GM19372 (cell line): ENCODE data around the gene CLCA1.
A peak's percentile ranks its signal among the peaks of the same experiment; 100 is the strongest.

Source experiments
- ATAC-seq: cut with Tn5 transposase; IDR thresholded peaks from one replicate; pipeline ENCODE4 v1.9.1; 2021; ENCODE audit warnings: mild to moderate bottlenecking, low read depth, moderate library complexity; ENCODE audit not compliant: unreplicated experiment

Gene CLCA1, protein sequence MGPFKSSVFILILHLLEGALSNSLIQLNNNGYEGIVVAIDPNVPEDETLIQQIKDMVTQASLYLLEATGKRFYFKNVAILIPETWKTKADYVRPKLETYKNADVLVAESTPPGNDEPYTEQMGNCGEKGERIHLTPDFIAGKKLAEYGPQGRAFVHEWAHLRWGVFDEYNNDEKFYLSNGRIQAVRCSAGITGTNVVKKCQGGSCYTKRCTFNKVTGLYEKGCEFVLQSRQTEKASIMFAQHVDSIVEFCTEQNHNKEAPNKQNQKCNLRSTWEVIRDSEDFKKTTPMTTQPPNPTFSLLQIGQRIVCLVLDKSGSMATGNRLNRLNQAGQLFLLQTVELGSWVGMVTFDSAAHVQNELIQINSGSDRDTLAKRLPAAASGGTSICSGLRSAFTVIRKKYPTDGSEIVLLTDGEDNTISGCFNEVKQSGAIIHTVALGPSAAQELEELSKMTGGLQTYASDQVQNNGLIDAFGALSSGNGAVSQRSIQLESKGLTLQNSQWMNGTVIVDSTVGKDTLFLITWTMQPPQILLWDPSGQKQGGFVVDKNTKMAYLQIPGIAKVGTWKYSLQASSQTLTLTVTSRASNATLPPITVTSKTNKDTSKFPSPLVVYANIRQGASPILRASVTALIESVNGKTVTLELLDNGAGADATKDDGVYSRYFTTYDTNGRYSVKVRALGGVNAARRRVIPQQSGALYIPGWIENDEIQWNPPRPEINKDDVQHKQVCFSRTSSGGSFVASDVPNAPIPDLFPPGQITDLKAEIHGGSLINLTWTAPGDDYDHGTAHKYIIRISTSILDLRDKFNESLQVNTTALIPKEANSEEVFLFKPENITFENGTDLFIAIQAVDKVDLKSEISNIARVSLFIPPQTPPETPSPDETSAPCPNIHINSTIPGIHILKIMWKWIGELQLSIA

DNA sequence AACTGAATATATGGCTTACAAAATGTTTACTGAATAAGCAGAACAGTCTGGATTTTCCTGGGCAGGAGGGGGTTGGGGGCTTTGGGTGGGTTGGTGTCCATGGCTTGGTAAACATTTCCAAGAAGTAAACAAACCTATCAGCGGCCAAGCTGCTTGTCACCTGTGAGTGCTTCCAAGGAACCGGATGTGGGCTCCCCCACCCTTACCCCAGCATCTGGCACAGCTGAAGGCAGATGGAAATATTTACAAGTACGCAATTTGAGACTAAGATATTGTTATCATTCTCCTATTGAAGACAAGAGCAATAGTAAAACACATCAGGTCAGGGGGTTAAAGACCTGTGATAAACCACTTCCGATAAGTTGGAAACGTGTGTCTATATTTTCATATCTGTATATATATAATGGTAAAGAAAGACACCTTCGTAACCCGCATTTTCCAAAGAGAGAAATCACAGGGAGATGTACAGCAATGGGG, at the start of gene CLCA1:
Gene CLCA1, plus strand, starts transcription at position 427 of the 477 bp plus-strand sequence. Its CDS starts 45 bp downstream, at position 472.
- no peak for ATAC-seq

GRCh38 chr1:86419277-86419903, 49.3 kb upstream of the CLCA1 start:
- peak; percentile 92 for ATAC-seq

DNA sequence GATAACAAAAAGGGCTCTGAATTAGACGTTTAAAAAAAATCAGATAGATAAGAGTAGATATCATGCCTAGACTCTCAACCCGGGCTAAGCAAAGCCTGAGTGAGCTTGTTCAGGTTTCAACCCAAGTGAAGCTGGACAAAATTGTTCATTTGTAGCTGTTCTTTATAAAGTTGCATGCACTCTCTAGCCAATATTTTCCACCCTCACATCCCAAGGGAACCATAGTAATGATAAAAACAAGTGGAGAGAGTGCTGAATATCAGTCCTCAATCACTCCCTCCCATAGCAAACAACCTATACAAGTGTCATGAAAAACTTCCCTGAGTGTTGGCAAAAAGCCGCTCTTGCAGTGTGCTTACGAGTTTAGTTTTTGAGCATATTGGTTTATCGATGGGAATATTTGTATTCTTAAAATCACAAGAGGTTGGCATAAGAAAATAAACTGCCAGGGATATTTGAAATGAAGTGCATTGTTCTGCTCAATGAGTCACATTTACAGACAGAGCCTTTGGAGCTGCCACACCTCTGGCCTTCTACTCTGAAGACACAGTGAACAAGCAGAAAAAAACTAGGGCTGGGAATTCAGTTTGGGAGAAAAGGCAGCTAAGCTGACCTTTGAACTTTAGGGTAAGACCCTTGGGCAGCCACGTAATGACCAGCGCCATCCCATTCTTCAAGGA, 47.0 kb upstream of the CLCA1 start:
- no peak for ATAC-seq

DNA sequence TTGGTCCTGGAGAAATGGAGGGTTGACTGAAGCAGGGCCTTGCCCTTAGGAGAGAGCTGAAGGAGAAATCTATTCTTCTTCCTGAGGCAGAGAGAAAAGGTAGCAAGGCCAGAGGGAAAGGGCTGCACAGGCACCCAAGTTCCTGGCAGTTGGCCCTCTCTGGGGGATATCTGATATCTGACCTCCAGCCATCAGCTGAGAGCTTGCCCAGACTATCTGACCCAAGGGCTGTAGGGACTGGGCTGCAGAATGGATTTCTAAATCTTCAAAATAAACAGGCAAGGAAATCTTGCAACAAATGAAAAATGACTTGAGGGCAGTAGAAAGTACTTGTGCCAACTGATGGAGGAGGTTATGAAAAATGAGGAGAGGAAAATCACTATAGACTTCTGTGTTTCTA, 45.3 kb upstream of the CLCA1 start:
- no peak for ATAC-seq

- no peak for ATAC-seq
Observed at GRCh38 chr1:86423873-86424272, 44.9 kb upstream of the CLCA1 start, which contains the start of gene CLCA2. Gene CLCA2, plus strand, starts transcription at chr1:86424171. Its CDS starts 77 bp downstream, at chr1:86424248.

GRCh38 chr1:86429122-86429725, 39.5 kb upstream of the CLCA1 start:
- no peak for ATAC-seq

DNA sequence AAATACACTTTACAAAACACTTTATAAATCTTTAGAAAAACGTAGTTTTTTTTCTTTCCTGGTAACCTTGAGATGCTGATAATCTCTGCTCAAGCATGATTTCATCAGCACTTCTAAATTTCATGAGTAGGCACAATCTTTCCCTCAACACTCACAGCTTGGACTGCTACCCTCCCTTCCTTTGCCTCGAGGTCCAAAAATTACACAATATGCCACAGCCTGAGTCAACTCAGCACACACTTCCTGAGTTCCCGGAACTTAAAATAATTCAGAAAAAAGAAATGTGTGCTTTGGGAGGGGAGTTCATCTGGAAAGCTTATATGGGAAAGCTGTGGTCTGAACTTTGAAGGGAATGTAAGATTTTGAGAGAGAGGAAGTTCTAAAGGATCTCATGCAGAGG, 38.9 kb upstream of the CLCA1 start:
- ATAC-seq = no peak

DNA sequence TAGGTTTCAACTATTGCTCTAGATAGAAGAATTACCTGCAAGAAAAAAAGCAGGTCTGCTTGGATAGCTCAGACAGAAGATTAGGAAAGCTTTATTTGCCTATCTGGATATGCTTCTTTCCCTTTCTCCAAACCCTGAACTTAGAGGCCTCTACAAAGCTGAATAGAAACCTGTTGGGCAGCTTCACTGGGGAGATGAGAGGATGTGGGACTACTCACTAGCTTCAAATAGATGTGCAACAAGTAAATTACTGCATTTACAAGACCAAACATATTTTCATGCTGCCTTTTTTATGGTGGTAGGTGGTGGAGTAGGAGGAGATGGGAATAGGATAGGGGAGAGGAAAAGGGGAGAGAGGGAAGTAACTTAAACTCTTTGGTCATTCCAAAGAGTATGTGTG, 38.4 kb upstream of the CLCA1 start:
- ATAC-seq = no peak

- ATAC-seq = no peak
Observed at GRCh38 chr1:86434059-86434458, 34.7 kb upstream of the CLCA1 start.

DNA sequence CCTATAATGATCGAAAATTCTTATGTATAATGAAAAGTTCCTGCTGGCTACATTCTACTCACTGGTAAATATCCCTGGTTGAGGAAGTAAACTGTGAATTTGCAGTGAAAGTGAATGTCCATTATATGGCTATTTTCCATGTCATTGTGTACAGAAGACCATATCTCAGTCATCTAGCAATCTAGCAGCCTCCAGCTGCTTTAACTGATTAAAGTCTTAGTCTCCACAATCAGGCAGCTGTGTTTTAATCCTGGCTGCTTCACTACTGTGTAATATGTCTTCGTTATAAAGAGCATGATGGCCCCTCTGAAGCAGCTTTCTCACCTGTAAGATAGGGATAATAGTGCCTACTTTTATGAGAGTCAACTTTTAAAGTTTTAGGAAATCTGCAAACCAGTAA, 33.4 kb upstream of the CLCA1 start:
- no peak for ATAC-seq

- no peak for ATAC-seq
Observed at GRCh38 chr1:86436041-86436440, 32.7 kb upstream of the CLCA1 start.

DNA sequence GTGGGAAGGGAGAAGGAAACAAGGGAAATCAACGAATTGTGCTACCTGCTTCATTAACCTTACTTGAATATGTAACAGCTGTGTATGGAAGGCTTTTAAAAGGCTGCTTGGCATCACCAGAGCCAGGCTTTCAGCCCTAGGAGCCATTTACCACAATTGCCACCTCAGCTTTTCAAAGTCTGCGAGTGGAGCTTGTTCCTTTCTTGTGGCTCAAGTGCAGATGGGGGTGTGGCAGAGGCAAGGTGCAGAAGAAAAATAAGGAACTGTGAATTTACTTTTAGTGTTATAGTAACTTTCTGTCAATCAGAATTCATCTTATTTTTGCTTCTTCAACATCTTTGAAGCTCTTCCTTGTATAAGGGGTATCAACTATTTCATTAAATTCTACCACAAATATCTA, 27.1 kb upstream of the CLCA1 start:
- no peak for ATAC-seq

GRCh38 chr1:86441997-86442396, 26.7 kb upstream of the CLCA1 start:
- no peak for ATAC-seq

DNA sequence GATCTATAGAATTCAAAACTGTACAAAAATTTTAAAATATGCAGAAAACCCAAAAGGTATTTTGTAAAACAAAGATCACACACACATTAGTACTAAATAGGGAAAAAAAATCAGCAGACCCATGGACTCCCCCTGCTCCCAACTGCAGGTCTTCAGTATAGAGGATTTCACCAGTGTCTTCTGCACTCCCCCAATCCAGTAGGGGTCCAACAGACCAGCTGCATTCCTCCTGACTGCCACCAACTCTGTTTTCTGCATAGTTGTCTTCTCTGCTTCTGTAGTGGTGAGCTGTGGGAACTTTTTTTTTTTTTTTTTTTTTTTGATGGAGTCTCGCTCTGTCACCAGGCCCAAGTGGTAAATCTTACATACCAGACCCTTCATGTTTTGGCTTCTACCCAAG, 22.8 kb upstream of the CLCA1 start:
- ATAC-seq = no peak

- ATAC-seq = no peak
Observed at GRCh38 chr1:86447198-86447790, 21.4 kb upstream of the CLCA1 start.

DNA sequence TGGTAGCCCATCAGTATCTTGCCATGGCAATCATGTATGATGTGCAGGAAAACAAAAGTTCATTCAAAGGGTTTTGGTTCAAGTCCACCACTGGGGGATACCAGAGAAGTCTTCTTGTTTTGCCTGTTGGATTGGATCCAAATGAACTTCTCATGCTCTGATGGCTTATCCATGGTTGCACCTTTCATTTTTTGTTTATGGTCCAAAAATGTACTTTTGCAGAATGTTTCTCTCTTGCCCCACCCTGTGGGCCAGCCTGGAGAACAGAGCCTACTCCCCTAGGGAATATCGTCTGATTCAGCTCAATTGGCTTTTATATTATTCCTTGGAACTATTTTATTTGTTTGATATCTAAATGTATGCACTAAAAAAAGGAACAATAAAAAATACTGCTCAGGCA, 20.1 kb upstream of the CLCA1 start:
- no peak for ATAC-seq

DNA sequence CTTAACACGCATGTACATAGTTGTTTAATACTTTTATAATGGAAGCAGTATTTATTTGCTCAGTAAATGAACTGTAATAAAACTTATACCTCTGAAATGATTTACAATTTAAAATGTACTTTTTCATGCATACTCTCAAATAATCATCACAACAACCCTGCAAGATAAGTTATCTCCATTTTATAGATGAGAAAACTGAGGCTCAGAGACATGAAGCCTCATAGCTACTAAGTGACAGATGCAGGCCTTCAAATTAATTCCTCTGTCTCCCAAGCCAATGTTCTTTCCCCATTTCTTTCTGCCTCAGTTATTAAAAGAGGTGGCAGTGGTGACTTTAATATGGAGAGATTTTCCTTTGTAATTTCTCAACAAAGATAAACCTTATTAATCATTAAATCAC, 19.6 kb upstream of the CLCA1 start:
- ATAC-seq = no peak

- ATAC-seq = no peak
Observed at GRCh38 chr1:86450847-86451246, 17.9 kb upstream of the CLCA1 start.

DNA sequence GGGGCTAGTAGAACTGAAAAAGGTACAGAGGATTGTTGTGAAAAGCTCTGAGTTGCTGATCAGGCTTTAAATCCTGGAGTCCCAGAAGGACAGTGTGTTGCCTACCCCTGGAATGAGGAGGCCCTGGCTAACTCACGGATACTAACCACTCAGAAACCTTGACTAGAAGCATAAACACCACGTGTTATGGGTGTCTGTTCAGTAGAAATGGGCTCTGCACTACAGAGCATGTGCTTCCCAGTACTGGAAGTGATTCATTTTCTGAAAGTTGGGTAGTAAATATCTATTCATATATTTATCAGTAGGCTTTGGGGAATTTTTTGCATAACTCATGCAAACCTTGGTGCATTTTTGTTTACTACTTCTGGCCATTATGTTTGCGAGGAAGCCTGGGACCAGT, 15.1 kb upstream of the CLCA1 start:
- no peak for ATAC-seq

DNA sequence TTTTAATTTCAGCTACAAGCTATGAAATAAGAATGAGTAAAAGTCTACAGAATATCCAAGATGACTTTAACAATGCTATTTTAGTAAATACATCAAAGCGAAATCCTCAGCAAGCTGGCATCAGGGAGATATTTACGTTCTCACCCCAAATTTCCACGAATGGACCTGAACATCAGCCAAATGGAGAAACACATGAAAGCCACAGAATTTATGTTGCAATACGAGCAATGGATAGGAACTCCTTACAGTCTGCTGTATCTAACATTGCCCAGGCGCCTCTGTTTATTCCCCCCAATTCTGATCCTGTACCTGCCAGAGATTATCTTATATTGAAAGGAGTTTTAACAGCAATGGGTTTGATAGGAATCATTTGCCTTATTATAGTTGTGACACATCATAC, 13.7 kb upstream of the CLCA1 start:
- ATAC-seq = no peak
